GM18861 (cell line): ENCODE measurements around the gene SPPL3.

Source experiments
- ATAC-seq: cut with Tn5 transposase; IDR thresholded peaks from one replicate; pipeline ENCODE4 v1.9.1; 2021; ENCODE audit not compliant: unreplicated experiment

The SPPL3 gene

GRCh38 chr12:120879102-120879501 lies 25.1 kb downstream of the SPPL3 start:
- no peak for ATAC-seq

GRCh38 chr12:120874547-120875245 lies 29.5 kb downstream of the SPPL3 start:
- no peak for ATAC-seq

- no peak for ATAC-seq
These were observed 30.9 kb downstream of the SPPL3 start for GRCh38 chr12:120873226-120873625.

- no peak for ATAC-seq
These were observed 31.7 kb downstream of the SPPL3 start for GRCh38 chr12:120872487-120872886.

- no peak for ATAC-seq
These were observed 33.7 kb downstream of the SPPL3 start for GRCh38 chr12:120870415-120870814.

GRCh38 chr12:120869376-120869775 lies 34.8 kb downstream of the SPPL3 start:
- no peak for ATAC-seq

GRCh38 chr12:120866108-120866507 lies 38.0 kb downstream of the SPPL3 start:
- ATAC-seq = no peak

- no peak for ATAC-seq
These were observed 39.1 kb downstream of the SPPL3 start for GRCh38 chr12:120865098-120865497.

GRCh38 chr12:120862664-120863063 lies 41.5 kb downstream of the SPPL3 start:
- no peak for ATAC-seq

- no peak for ATAC-seq
These were observed 42.9 kb downstream of the SPPL3 start for GRCh38 chr12:120861074-120861795.

- ATAC-seq = no peak
These were observed 45.7 kb downstream of the SPPL3 start for GRCh38 chr12:120858306-120859088.

GRCh38 chr12:120856980-120857379 lies 47.2 kb downstream of the SPPL3 start:
- ATAC-seq = no peak

GRCh38 chr12:120855823-120856588 lies 48.2 kb downstream of the SPPL3 start:
- ATAC-seq = no peak

- ATAC-seq = no peak
These were observed 49.4 kb downstream of the SPPL3 start for GRCh38 chr12:120854804-120855203.

- no peak for ATAC-seq
These were observed 51.0 kb downstream of the SPPL3 start for GRCh38 chr12:120853188-120853587.

- ATAC-seq = no peak
These were observed 52.2 kb downstream of the SPPL3 start for GRCh38 chr12:120851944-120852343.

GRCh38 chr12:120851444-120851843 lies 52.7 kb downstream of the SPPL3 start:
- peak; percentile 39 for ATAC-seq

GRCh38 chr12:120849765-120850164 lies 54.4 kb downstream of the SPPL3 start:
- no peak for ATAC-seq

GRCh38 chr12:120847814-120848213 lies 56.3 kb downstream of the SPPL3 start:
- ATAC-seq = peak; percentile 50

GRCh38 chr12:120847392-120847791 lies 56.8 kb downstream of the SPPL3 start:
- ATAC-seq = no peak

- ATAC-seq = no peak
These were observed 57.4 kb downstream of the SPPL3 start for GRCh38 chr12:120846721-120847120.
